Type B pancreatic cell (in vitro differentiated cells): ENCODE results near the gene DPF3. TPM values are rescaled to one million over a fixed set of nuclear protein-coding genes. Genes with fewer than 3 reads are reported as not detected.

Experiments used
- DNase-seq: peaks from one replicate; pipeline ENCODE4 v3.0.0; 2021; ENCODE audit warnings: mixed read lengths; ENCODE audit not compliant: unreplicated experiment; ENCODE audit errors: extremely low spot score
- H3K27ac Mint-ChIP-seq: 2 replicates; pipeline ENCODE4 v1.8.0; 2021; ENCODE audit warnings: mild to moderate bottlenecking, mixed read lengths
- H3K27me3 Mint-ChIP-seq: 2 replicates; pipeline ENCODE4 v1.8.0; 2021; ENCODE audit warnings: mixed read lengths
- H3K36me3 Mint-ChIP-seq: 2 replicates; pipeline ENCODE4 v1.8.0; 2021; ENCODE audit warnings: mixed read lengths
- H3K4me1 Mint-ChIP-seq: one replicate; pipeline ENCODE4 v1.8.0; 2021; ENCODE audit warnings: mixed read lengths; ENCODE audit not compliant: unreplicated experiment
- H3K4me3 Mint-ChIP-seq: 2 replicates; pipeline ENCODE4 v1.8.0; 2021; ENCODE audit warnings: mild to moderate bottlenecking, mixed read lengths
- H3K9me3 Mint-ChIP-seq: 2 replicates; pipeline ENCODE4 v1.8.0; 2021; ENCODE audit warnings: mixed read lengths
- total RNA-seq: library from RNA; stranded (reverse); gene quantifications from 2 replicates; pipeline ENCODE4 v1.2.1, GENCODE V29; 2021; ENCODE audit warnings: low replicate concordance
- TF ChIP-seq, protein P1 (sequence below): fragments of 200-600 bp; sonication (generic); conservative IDR thresholded peaks from 2 replicates; pipeline ENCODE4 v1.5.0; 2021; ENCODE audit warnings: antibody characterized with exemption, mild to moderate bottlenecking

The DPF3 gene
- total RNA-seq, 1 donor from 2014 or later = 4.5 TPM

DNA sequence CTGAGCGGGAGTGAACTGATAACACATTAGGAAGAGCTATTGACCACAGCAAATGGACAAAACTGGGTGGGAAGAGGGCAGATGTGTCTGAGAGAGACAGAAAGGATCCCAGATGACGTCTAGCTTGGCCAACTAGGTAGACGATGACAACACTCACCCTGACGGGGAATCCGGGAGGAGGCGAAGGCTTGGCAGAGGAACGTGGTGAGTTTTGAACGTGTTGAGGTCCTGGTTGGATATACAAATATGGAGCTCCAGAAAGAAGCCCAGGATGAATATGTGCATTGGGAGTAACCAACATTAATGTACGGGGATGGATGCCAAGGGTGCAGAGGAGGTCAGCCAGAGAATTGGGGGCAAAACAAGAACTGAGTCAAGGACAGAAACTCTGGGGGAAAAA, 60.7 kb downstream of the DPF3 start:
- no peaks in the 10 kb centered on the region for H3K9me3 Mint-ChIP-seq
- H3K27ac Mint-ChIP-seq = no peak overlapping the region
- TF ChIP-seq, protein P1, sequence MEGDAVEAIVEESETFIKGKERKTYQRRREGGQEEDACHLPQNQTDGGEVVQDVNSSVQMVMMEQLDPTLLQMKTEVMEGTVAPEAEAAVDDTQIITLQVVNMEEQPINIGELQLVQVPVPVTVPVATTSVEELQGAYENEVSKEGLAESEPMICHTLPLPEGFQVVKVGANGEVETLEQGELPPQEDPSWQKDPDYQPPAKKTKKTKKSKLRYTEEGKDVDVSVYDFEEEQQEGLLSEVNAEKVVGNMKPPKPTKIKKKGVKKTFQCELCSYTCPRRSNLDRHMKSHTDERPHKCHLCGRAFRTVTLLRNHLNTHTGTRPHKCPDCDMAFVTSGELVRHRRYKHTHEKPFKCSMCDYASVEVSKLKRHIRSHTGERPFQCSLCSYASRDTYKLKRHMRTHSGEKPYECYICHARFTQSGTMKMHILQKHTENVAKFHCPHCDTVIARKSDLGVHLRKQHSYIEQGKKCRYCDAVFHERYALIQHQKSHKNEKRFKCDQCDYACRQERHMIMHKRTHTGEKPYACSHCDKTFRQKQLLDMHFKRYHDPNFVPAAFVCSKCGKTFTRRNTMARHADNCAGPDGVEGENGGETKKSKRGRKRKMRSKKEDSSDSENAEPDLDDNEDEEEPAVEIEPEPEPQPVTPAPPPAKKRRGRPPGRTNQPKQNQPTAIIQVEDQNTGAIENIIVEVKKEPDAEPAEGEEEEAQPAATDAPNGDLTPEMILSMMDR = no peak
- H3K4me1 Mint-ChIP-seq = no peaks in the 10 kb centered on the region
- no peaks in the 10 kb centered on the region for H3K36me3 Mint-ChIP-seq
- peaks cover 3% of the 10 kb centered on the region for H3K27me3 Mint-ChIP-seq
- DNase-seq = no peak
- no peak overlapping the region for H3K4me3 Mint-ChIP-seq

DNA sequence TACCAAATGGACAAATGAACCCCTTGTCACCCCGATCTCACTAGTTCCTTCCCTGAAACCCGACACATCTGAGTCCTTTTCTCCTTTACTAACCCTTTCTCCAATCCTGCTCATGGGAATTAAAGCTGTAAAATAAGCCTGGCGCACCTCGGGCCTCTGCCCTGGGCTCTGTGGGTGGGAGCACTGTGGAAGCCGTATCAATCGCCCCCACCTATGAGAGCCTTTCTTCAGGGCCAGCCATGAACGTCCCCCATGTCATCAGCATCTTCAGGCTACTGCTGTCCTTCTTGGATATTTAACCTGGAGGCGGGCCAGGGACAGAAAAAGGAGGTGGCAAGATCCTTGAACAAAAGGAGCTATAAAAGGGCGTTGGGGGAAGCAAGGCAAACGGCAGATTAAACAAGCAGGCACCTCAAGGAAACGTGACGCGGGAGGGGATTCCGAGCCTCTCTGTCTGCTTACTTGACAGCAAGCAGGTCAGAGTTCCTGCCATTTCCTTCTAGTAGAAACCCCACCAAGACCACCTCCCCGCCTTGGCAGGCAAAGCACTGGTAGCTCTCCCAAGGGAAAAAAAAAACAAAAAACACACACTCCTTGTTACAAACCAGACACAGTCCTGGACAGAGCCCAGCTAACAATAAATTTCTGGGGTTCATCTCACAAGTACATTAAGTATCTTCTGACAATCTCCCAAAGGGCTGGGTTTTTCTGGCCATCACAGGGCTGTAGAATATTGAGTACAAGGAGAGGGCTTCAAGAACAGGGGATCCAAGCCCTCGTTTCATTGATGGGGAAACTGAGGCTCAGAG, 62.9 kb downstream of the DPF3 start:
- H3K4me1 Mint-ChIP-seq = no peaks in the 10 kb centered on the region
- DNase-seq = no peak
- H3K9me3 Mint-ChIP-seq = no peaks in the 10 kb centered on the region
- H3K36me3 Mint-ChIP-seq = no peaks in the 10 kb centered on the region
- H3K27ac Mint-ChIP-seq = no peak overlapping the region
- TF ChIP-seq, protein P1 = no peak
- no peak overlapping the region for H3K4me3 Mint-ChIP-seq
- peaks cover 3% of the 10 kb centered on the region for H3K27me3 Mint-ChIP-seq

DNA sequence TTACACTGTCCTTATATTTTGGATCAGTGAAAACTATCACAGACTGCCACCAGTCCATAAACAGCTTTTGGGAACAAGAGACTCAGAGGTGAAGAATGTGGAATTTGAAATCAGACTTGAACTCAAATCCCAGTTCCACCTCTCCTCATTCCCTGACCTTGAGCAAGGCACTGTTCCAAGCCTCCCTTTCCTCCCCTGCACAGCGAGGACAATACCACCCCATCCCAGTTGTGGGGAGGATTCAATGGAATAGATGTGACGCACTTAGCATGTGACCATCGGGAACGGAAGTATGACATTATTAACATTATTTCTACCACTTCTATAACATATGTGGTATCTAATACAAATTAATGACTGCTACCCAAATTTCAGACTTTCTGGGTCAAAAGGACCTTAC, 63.5 kb downstream of the DPF3 start:
- TF ChIP-seq, protein P1 = no peak
- H3K36me3 Mint-ChIP-seq = no peaks in the 10 kb centered on the region
- no peaks in the 10 kb centered on the region for H3K4me1 Mint-ChIP-seq
- no peak overlapping the region for H3K4me3 Mint-ChIP-seq
- H3K27ac Mint-ChIP-seq = no peak overlapping the region
- peaks cover 3% of the 10 kb centered on the region for H3K27me3 Mint-ChIP-seq
- DNase-seq = no peak
- H3K9me3 Mint-ChIP-seq = no peaks in the 10 kb centered on the region

DNA sequence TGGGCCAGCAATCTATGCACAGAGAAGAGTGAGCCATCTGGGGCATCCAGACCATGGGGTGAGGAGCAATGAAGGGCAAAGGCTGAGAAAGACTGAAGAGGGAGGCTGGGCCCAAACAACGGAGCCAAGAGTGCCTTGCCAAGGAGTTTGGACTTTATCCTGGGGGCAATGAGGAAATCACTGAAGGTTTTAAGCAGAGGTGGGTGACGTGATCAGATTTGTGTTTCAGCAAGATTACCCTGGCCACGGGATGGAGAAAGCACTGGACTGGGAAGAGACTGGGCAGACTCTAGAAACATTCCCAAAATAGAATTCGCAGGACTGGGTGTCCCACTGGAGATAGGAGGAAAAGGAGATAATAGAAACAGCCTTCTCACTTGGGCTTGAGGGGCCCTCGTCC, 65.3 kb downstream of the DPF3 start:
- Mint-ChIP-seq H3K4me1 (no peaks in the 10 kb centered on the region), H3K36me3 (no peaks in the 10 kb centered on the region), H3K27me3 (peaks cover 3% of the 10 kb centered on the region), H3K27ac (no peak overlapping the region), H3K9me3 (no peaks in the 10 kb centered on the region), H3K4me3 (no peak overlapping the region)
- no peak for DNase-seq
- TF ChIP-seq, protein P1 = no peak

DNA sequence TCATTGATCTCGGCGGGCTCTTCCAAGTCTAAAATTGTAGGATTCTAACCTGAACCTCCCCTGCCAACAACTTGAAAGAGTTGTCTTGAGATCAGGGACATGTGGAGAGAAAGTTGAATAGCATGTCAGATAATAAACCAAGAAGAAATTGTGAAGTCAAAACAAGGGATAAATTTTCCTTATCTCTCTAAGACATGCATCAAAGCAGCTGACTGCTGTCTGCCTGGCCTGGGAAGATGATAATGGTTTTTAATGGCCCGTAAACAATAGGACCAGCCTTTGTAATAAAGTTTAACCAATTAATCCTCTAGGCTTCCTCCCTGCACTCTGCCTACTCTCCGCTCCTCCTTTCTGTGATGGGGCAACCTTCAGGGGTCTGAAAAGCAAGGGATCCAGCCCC, 67.9 kb downstream of the DPF3 start:
- DNase-seq = no peak
- H3K4me1 Mint-ChIP-seq = no peaks in the 10 kb centered on the region
- TF ChIP-seq, protein P1 = no peak
- H3K9me3 Mint-ChIP-seq = no peaks in the 10 kb centered on the region
- H3K36me3 Mint-ChIP-seq = no peaks in the 10 kb centered on the region
- H3K4me3 Mint-ChIP-seq = no peak overlapping the region
- H3K27me3 Mint-ChIP-seq = peaks cover 3% of the 10 kb centered on the region
- H3K27ac Mint-ChIP-seq = no peak overlapping the region
